KBM-7 (cell line): ENCODE results near the gene ARHGAP25.
A peak's percentile ranks its signal among the peaks of the same experiment; 100 is the strongest.

Experiments
- DNase-seq: peaks from one replicate; pipeline ENCODE4 v3.0.0-alpha.2; 2015
- in situ Hi-C: fragments of 300-500 bp; cut with MboI; formaldehyde crosslinking; loops from 2 replicates; pipeline ENCODE4 v1.14.3; 2020; ENCODE audit warnings: low sequenced_read_pairs, low pct_unique_long_range_greater_than_20kb, mixed read lengths

Gene ARHGAP25

GRCh38 chr2:68734688-68735525, at the start of gene ARHGAP25:
Gene ARHGAP25 (plus strand): TSS chr2:68734811. CDS start chr2:68735200, 389 bp downstream.
- in situ Hi-C loops: loop anchor here (25.0 kb wide), 1 partner anchor 177 kb away; no protein-coding TSS in a partner anchor
- peak; percentile 95 for DNase-seq

GRCh38 chr2:68686178-68686577, 48.4 kb upstream of the ARHGAP25 start:
- in situ Hi-C loops: no loop called here
- DNase-seq: no peak

GRCh38 chr2:68687018-68687417, 47.6 kb upstream of the ARHGAP25 start:
- no peak for DNase-seq
- in situ Hi-C loops: no loop called here

- DNase-seq: peak; percentile 88
- in situ Hi-C loops: no loop called here
Observed at GRCh38 chr2:68689553-68690537, 44.8 kb upstream of the ARHGAP25 start.

- DNase-seq: no peak
- in situ Hi-C loops: no loop called here
Observed at GRCh38 chr2:68690851-68691250, 43.8 kb upstream of the ARHGAP25 start.

- in situ Hi-C loops: no loop called here
- DNase-seq: peak; percentile 63
Observed at GRCh38 chr2:68692511-68692910, 42.1 kb upstream of the ARHGAP25 start.

- DNase-seq: no peak
- in situ Hi-C loops: no loop called here
Observed at GRCh38 chr2:68693951-68694350, 40.7 kb upstream of the ARHGAP25 start.

- in situ Hi-C loops: no loop called here
- no peak for DNase-seq
Observed at GRCh38 chr2:68695971-68696370, 38.6 kb upstream of the ARHGAP25 start.

GRCh38 chr2:68696554-68696953, 38.1 kb upstream of the ARHGAP25 start:
- in situ Hi-C loops: no loop called here

GRCh38 chr2:68698567-68699377, 35.8 kb upstream of the ARHGAP25 start:
- no peak for DNase-seq
- in situ Hi-C loops: no loop called here

More at GRCh38 chr2:68696554-68696953, 38.1 kb upstream of the ARHGAP25 start:
- DNase-seq: no peak

- no peak for DNase-seq
- in situ Hi-C loops: no loop called here
Observed at GRCh38 chr2:68700560-68700959, 34.1 kb upstream of the ARHGAP25 start.

- in situ Hi-C loops: no loop called here
- no peak for DNase-seq
Observed at GRCh38 chr2:68706637-68707036, 28.0 kb upstream of the ARHGAP25 start.

- in situ Hi-C loops: no loop called here
- no peak for DNase-seq
Observed at GRCh38 chr2:68708629-68709028, 26.0 kb upstream of the ARHGAP25 start.

- peak; percentile 82 for DNase-seq
- in situ Hi-C loops: no loop called here
Observed at GRCh38 chr2:68709421-68709911, 25.1 kb upstream of the ARHGAP25 start.

- in situ Hi-C loops: no loop called here
Observed at GRCh38 chr2:68710336-68710735, 24.3 kb upstream of the ARHGAP25 start.

GRCh38 chr2:68710756-68711155, 23.9 kb upstream of the ARHGAP25 start:
- no peak for DNase-seq
- in situ Hi-C loops: no loop called here

More at GRCh38 chr2:68710336-68710735, 24.3 kb upstream of the ARHGAP25 start:
- no peak for DNase-seq

GRCh38 chr2:68714866-68715265, 19.7 kb upstream of the ARHGAP25 start:
- in situ Hi-C loops: no loop called here

GRCh38 chr2:68715353-68716041, 19.1 kb upstream of the ARHGAP25 start:
- peak; percentile 89 for DNase-seq
- in situ Hi-C loops: no loop called here

More at GRCh38 chr2:68714866-68715265, 19.7 kb upstream of the ARHGAP25 start:
- peak; percentile 97 for DNase-seq
